ENCODE data around the gene SEC61G. TPM values are rescaled to one million over a fixed set of nuclear protein-coding genes. Genes with fewer than 3 reads are reported as not detected.

The SEC61G gene
- polyA plus RNA-seq, 2 of the 4 experiments (the other 2 are of a cell fraction) = 356 to 421 TPM

DNA sequence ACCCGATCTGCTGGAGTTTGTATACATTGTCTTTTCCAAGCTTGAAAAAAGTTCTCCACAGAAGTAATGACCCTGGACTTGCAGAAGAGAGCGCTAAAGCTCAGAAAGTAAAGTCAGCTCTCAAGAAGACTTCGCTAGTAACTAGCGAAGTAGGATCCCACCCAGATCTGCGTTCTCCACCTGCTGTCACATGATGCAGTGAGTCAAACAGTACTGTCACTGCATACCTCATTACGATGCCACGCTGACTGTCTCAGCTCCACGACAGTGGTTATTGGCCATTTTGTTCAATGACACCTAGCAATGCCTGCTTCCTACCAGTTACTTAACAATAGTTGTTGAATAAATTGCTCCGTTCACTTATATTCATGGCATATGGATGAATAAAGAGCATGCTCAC is 29.7 kb upstream of the SEC61G start:
- FAIRE-seq (peak; percentile 98), ATAC-seq (peak; percentile 97 to 100), DNase-seq (ENCODE audit: low read depth in 1 of 2, low spot score in 1 of 2) (peak; percentile 94 to 96)
- ChIA-PET CTCF (interaction anchor here (0.6 to 33.9 kb wide), 57 partner anchors 9 to 486 kb away, joined by 3 to 742 read pairs (median 4); partner anchors contain the start of genes EGFR and SEC61G), POLR2A (interaction anchor here (0.8 to 1.6 kb wide), 5 partner anchors 230 to 467 kb away, joined by 3 to 12 read pairs (median 3); partner anchors contain the start of gene EGFR)
- 6% methylated on average over 9 of the region's 9 CpGs for WGBS (ENCODE audit: missing lambda C conversion rate)
- Histone ChIP-seq H3K4me3 (no peak overlapping the region), H3K4me1 (peaks cover 29% of the 10 kb centered on the region), H3K27ac (peak overlapping the region; percentile 68 to 82), H3K9me3 (no peaks in the 10 kb centered on the region; the same call in 2 of the 3 replicates), H3K4me2 (peak overlapping the region; percentile 50)
- TF ChIP-seq CHD4 (IDR thresholded peaks at IDR 0.05; ENCODE audit: borderline replicate concordance) (no peak), CEBPB (IDR thresholded peaks at IDR 0.05) (no peak), CHD2 (IDR thresholded peaks at IDR 0.05; ENCODE audit: low read length, partially characterized antibody) (no peak), BHLHE40 (IDR thresholded peaks at IDR 0.05; ENCODE audit: low read depth, low read length) (no peak), EHF (CRISPR knock-in tag; IDR thresholded peaks at IDR 0.05) (no peak), POLR2A (IDR thresholded peaks at IDR 0.05; ENCODE audit: low read length) (no peak), ZC3H11A (IDR thresholded peaks at IDR 0.05) (no peak), SMC3 (IDR thresholded peaks at IDR 0.05) (peak; percentile 97), PHF8 (IDR thresholded peaks at IDR 0.05; ENCODE audit: borderline replicate concordance, low read depth) (no peak), GATA3 (IDR thresholded peaks at IDR 0.05; ENCODE audit: borderline replicate concordance) (no peak), RCOR1 (IDR thresholded peaks at IDR 0.05; ENCODE audit: low read depth, low read length) (no peak), FOSL2 (IDR thresholded peaks at IDR 0.05) (no peak; the same call in 1 of the 2 replicates), FOSL2 (CRISPR knock-in tag; IDR thresholded peaks at IDR 0.05) (peak; percentile 73), HEYL (CRISPR knock-in tag; IDR thresholded peaks at IDR 0.05) (no peak), SREBF2 (IDR thresholded peaks at IDR 0.05) (no peak), MAFK (IDR thresholded peaks at IDR 0.05; ENCODE audit: partially characterized antibody) (no peak), ZSCAN20 (CRISPR knock-in tag; IDR thresholded peaks at IDR 0.05) (no peak), MAZ (IDR thresholded peaks at IDR 0.05; ENCODE audit: borderline replicate concordance, low read depth, low read length) (no peak), NR3C1 (IDR thresholded peaks at IDR 0.05) (no peak), ZFP36 (IDR thresholded peaks at IDR 0.05; ENCODE audit: borderline replicate concordance, partially characterized antibody) (no peak), KDM1A (IDR thresholded peaks at IDR 0.05; ENCODE audit: low read depth) (no peak), HOXB5 (CRISPR knock-in tag; IDR thresholded peaks at IDR 0.05) (no peak), CBX2 (IDR thresholded peaks at IDR 0.05; ENCODE audit: borderline replicate concordance, low read depth) (no peak), MYC (IDR thresholded peaks at IDR 0.05; ENCODE audit: borderline replicate concordance, low read length) (no peak), RFX5 (IDR thresholded peaks at IDR 0.05) (no peak), HOXA7 (CRISPR knock-in tag; IDR thresholded peaks at IDR 0.05) (no peak), RNF2 (IDR thresholded peaks at IDR 0.05; ENCODE audit: borderline replicate concordance, low read depth) (no peak), HOXB13 (CRISPR knock-in tag; IDR thresholded peaks at IDR 0.05; ENCODE audit: low read depth) (peak; percentile 55; the same call in 1 of the 2 replicates), CBX8 (IDR thresholded peaks at IDR 0.05) (no peak), KDM5A (IDR thresholded peaks at IDR 0.05) (no peak), JUN (IDR thresholded peaks at IDR 0.05) (peak in 1 of 2 experiments; percentile 36; a peak in 1 of 5 replicates)
- TF ChIP-seq, protein P1, sequence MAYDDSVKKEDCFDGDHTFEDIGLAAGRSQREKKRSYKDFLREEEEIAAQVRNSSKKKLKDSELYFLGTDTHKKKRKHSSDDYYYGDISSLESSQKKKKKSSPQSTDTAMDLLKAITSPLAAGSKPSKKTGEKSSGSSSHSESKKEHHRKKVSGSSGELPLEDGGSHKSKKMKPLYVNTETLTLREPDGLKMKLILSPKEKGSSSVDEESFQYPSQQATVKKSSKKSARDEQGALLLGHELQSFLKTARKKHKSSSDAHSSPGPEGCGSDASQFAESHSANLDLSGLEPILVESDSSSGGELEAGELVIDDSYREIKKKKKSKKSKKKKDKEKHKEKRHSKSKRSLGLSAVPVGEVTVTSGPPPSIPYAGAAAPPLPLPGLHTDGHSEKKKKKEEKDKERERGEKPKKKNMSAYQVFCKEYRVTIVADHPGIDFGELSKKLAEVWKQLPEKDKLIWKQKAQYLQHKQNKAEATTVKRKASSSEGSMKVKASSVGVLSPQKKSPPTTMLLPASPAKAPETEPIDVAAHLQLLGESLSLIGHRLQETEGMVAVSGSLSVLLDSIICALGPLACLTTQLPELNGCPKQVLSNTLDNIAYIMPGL (CRISPR knock-in tag; IDR thresholded peaks at IDR 0.05; ENCODE audit: borderline replicate concordance) = no peak
- TF ChIP-seq, protein P2, sequence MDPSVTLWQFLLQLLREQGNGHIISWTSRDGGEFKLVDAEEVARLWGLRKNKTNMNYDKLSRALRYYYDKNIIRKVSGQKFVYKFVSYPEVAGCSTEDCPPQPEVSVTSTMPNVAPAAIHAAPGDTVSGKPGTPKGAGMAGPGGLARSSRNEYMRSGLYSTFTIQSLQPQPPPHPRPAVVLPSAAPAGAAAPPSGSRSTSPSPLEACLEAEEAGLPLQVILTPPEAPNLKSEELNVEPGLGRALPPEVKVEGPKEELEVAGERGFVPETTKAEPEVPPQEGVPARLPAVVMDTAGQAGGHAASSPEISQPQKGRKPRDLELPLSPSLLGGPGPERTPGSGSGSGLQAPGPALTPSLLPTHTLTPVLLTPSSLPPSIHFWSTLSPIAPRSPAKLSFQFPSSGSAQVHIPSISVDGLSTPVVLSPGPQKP (IDR thresholded peaks at IDR 0.05; ENCODE audit: low read depth, low read length) = no peak
- TF ChIP-seq, protein P3, sequence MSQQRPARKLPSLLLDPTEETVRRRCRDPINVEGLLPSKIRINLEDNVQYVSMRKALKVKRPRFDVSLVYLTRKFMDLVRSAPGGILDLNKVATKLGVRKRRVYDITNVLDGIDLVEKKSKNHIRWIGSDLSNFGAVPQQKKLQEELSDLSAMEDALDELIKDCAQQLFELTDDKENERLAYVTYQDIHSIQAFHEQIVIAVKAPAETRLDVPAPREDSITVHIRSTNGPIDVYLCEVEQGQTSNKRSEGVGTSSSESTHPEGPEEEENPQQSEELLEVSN (IDR thresholded peaks at IDR 0.05; ENCODE audit: borderline replicate concordance, low read depth) = 0 out of 2 replicates have a peak, but pooled peaks have one; percentile 77
- TF ChIP-seq, protein P4, sequence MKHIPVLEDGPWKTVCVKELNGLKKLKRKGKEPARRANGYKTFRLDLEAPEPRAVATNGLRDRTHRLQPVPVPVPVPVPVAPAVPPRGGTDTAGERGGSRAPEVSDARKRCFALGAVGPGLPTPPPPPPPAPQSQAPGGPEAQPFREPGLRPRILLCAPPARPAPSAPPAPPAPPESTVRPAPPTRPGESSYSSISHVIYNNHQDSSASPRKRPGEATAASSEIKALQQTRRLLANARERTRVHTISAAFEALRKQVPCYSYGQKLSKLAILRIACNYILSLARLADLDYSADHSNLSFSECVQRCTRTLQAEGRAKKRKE (CRISPR knock-in tag; IDR thresholded peaks at IDR 0.05; ENCODE audit: low read depth) = 0 out of 2 replicates have a peak, but pooled peaks have one; percentile 21
- TF ChIP-seq, protein P5, sequence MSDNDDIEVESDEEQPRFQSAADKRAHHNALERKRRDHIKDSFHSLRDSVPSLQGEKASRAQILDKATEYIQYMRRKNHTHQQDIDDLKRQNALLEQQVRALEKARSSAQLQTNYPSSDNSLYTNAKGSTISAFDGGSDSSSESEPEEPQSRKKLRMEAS (IDR thresholded peaks at IDR 0.05) = peak; percentile 90
- TF ChIP-seq, protein P6, sequence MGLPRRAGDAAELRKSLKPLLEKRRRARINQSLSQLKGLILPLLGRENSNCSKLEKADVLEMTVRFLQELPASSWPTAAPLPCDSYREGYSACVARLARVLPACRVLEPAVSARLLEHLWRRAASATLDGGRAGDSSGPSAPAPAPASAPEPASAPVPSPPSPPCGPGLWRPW (IDR thresholded peaks at IDR 0.05) = no peak
- TF ChIP-seq, protein P7, sequence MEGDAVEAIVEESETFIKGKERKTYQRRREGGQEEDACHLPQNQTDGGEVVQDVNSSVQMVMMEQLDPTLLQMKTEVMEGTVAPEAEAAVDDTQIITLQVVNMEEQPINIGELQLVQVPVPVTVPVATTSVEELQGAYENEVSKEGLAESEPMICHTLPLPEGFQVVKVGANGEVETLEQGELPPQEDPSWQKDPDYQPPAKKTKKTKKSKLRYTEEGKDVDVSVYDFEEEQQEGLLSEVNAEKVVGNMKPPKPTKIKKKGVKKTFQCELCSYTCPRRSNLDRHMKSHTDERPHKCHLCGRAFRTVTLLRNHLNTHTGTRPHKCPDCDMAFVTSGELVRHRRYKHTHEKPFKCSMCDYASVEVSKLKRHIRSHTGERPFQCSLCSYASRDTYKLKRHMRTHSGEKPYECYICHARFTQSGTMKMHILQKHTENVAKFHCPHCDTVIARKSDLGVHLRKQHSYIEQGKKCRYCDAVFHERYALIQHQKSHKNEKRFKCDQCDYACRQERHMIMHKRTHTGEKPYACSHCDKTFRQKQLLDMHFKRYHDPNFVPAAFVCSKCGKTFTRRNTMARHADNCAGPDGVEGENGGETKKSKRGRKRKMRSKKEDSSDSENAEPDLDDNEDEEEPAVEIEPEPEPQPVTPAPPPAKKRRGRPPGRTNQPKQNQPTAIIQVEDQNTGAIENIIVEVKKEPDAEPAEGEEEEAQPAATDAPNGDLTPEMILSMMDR (IDR thresholded peaks at IDR 0.05) = peak; percentile 89
